CD4-positive, alpha-beta T cell treated with Interleukin-6 for 4 hours (primary cell): ENCODE results near the gene SUPV3L1.
"Not testable (repeated sequence)": the region's sequence is repeated elsewhere in the genome, so short reads cannot be mapped to it uniquely, and the experiment has no call there.

Source experiments
- DNase-seq: peaks from one replicate; pipeline ENCODE4 v3.0.0-alpha.2; 2020; ENCODE audit warnings: mixed read lengths

SUPV3L1 gene

GRCh38 chr10:69232736-69233480, 52.9 kb downstream of the SUPV3L1 start:
- DNase-seq, result peak; percentile 78

DNA sequence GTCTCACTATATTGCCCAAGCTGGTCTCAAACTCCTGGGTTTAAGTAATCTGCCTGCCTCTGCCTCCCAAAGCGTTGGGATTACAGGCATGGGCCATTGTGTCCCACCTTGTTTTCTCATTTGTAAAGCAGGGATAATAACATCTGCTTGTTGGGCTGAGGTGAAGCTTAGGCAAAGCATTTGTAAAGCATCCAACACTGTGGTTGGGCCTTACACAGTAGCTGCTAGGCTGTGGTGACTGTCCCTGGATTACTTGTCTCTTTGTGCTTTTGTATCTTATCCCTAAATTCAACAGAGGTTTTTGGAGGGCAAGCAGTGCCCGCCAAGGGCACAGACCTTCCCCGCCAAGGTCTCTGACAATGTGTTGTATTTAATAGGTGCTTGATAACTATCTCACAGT, 54.4 kb downstream of the SUPV3L1 start:
- DNase-seq, result no peak

- peak; percentile 92 for DNase-seq
These were observed 57.6 kb downstream of the SUPV3L1 start for GRCh38 chr10:69237528-69238159.

DNA sequence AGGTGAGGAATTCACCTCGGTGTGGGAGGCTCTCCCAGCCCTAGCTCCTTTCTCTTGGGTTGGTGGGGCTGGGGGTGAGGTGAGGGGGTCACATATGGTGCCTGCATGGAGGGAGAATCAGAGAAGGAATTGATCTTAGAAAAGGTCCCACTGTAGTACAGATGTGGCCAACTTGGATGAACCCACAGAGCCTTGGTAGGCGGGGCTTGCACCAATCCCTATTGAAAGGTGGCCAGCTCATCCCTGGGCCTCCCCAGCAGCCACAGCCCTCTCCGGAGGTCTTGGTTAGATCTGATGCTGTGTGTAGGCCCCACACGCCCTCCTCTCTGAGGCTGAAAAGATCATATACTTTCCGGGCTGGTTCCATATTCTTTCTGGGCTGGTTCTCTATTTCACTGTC, 59.1 kb downstream of the SUPV3L1 start:
- DNase-seq, result no peak

GRCh38 chr10:69239816-69240434, 59.9 kb downstream of the SUPV3L1 start:
- no peak for DNase-seq

GRCh38 chr10:69240455-69240854, 60.4 kb downstream of the SUPV3L1 start:
- no peak for DNase-seq

DNA sequence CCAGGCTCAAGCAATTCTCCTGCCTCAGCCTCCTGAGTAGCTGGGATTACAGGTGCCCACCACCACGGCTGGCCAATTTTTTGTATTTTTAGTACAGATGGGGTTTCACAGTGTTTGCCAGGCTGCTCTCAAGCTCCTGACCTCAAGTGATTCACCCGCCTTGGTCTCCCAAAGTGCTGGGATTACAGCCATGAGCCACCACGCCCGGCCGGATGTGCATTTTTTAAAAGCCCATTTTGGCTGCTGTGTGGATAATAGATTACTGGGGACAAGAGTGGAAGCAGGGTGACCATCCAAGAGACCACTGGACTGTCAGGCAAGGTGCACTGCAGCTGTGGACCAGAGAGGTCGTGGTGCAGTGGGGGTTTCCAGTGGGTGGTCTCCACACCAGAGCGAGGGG, 61.5 kb downstream of the SUPV3L1 start:
- DNase-seq, result no peak

GRCh38 chr10:69242040-69242851, 62.2 kb downstream of the SUPV3L1 start:
- no peak for DNase-seq

GRCh38 chr10:69242852-69243212, 62.8 kb downstream of the SUPV3L1 start:
- DNase-seq, result no peak

DNA sequence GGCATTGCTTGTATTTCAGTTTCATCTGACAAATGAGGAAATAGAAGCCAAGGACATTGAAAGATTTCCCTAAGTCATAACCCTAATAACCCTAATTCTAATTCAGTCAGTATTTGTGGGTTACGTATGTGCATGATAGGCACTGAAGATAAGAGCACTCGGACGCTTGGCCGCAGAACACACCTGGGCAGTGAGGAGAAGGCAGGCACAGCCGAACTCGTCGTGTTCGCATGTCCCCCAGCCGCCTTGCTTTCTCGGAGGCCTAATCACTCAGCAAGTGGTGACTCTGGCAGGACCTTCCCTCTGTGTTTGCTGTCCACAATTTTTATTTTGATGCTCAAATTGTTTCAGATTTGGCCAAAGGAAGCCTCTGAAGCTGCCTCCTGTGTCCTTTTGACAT, 63.8 kb downstream of the SUPV3L1 start:
- DNase-seq, result no peak

- DNase-seq, result no peak
These were observed 66.0 kb downstream of the SUPV3L1 start for GRCh38 chr10:69246036-69246435.

- DNase-seq, result no peak
These were observed 66.7 kb downstream of the SUPV3L1 start for GRCh38 chr10:69246581-69247312.

DNA sequence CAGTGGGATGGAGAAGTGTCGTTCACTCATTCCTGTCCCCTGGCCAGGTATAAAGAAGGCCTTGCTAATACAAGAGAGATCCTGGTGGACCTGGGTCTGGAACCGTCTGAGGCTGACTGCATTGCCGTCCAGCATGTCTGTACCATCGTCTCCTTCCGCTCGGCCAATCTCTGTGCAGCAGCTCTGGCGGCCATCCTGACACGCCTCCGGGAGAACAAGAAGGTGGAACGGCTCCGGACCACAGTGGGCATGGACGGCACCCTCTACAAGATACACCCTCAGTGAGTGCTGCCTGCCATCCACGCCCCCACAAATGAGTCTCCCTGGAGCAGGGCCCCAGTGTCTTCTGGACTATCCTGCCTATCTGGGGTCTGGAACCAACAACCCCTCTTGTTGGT, 67.3 kb downstream of the SUPV3L1 start:
- no peak for DNase-seq

DNA sequence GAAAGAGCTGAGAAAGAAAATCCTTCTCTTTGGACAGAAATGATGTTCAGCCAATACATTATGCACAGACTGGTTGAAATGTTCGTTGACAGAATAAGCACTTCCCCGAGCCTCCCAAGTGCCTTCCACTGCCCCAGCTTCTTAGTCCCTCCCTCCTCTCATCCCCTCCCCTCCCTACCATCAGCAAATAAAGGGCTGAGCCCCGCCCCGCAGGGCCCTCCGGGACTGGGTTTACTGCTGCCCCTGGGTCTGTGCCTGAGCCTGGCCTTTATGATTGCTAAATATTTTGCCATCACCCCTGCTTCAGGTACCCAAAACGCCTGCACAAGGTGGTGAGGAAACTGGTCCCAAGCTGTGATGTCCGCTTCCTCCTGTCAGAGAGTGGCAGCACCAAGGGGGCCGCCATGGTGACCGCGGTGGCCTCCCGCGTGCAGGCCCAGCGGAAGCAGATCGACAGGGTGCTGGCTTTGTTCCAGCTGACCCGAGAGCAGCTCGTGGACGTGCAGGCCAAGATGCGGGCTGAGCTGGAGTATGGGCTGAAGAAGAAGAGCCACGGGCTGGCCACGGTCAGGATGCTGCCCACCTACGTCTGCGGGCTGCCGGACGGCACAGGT, 68.2 kb downstream of the SUPV3L1 start:
- no peak for DNase-seq

DNA sequence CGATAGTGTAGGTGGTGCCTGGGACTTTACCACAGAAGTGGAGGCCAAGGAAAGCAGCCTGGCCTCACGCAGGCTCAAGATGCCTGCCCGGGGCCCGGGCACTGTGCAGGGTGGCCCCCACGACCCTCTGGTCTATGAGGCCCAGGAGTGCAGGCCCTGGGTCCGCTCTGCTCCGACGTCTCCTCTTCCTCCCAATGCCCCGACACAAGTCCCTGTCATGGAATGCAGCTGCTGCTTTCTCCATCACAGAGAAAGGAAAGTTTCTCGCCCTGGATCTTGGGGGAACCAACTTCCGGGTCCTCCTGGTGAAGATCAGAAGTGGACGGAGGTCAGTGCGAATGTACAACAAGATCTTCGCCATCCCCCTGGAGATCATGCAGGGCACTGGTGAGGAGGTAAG, 70.0 kb downstream of the SUPV3L1 start:
- DNase-seq, result no peak

- not testable (repeated sequence) for DNase-seq
These were observed 71.4 kb downstream of the SUPV3L1 start for GRCh38 chr10:69251417-69251816.

GRCh38 chr10:69253171-69253570, 73.1 kb downstream of the SUPV3L1 start:
- DNase-seq, result no peak

GRCh38 chr10:69254877-69255276, 74.8 kb downstream of the SUPV3L1 start:
- DNase-seq, result no peak
